HEK293 (cell line): ENCODE results near the gene KCNAB2.

Source experiments
- CTCF ChIA-PET: fragments of 350-600 bp; formaldehyde crosslinking; extraction: SDS; loops from one replicate; lab custom pipeline; 2021; ENCODE audit warnings: antibody characterized with exemption; lab: Yijun Ruan, JAX
- POLR2A ChIA-PET: fragments of 300-600 bp; formaldehyde crosslinking; extraction: SDS; loops from one replicate; lab custom pipeline; 2020; ENCODE audit warnings: antibody characterized with exemption, inconsistent platforms; lab: Yijun Ruan, JAX
- H3K27ac ChIP-seq: fragments of 200-500 bp; sonication (Bioruptor generic); 2 replicates; pipeline ENCODE4 v1.5.1; 2014; ENCODE audit warnings: low read depth, low read length, control low read depth, inconsistent platforms; ENCODE audit errors: extremely low read depth
- H3K36me3 ChIP-seq, 2 experiments: fragments of 200-500 bp in 1 of 2; sonication (Bioruptor generic) in 1 of 2; 1 replicate in 1 of 2; 2 replicates in 1 of 2; pipeline ENCODE4 v1.5.1; 2014 to 2017; ENCODE audit warnings: inconsistent platforms in 2 of 2, low read length in 2 of 2; ENCODE audit not compliant: control insufficient read depth in 2 of 2, insufficient read depth in 1 of 2
- H3K4me1 ChIP-seq: fragments of 200-500 bp; sonication (Bioruptor generic); 2 replicates; pipeline ENCODE4 v1.5.1; 2014; ENCODE audit warnings: mild to moderate bottlenecking, low read length, inconsistent platforms; ENCODE audit not compliant: control insufficient read depth, insufficient read depth
- H3K4me3 ChIP-seq: 2 replicates; pipeline ENCODE4 v1.5.1; 2011; ENCODE audit warnings: low read depth, mild to moderate bottlenecking, control low read depth, low read length, moderate library complexity
- H3K9me3 ChIP-seq: fragments of 200-500 bp; sonication (Bioruptor generic); 2 replicates; pipeline ENCODE4 v1.5.1; 2014; ENCODE audit warnings: low read depth, low read length, inconsistent platforms; ENCODE audit not compliant: control insufficient read depth, insufficient read depth
- GLI2 ChIP-seq: fragments of 450-650 bp; formaldehyde crosslinking; IDR thresholded peaks from 2 replicates; pipeline ENCODE4; 2017; ENCODE audit warnings: missing biosample characterization, missing genetic modification characterization, low read depth, borderline replicate concordance
- GLI4 ChIP-seq: fragments of 450-650 bp; formaldehyde crosslinking; IDR thresholded peaks from 2 replicates; pipeline ENCODE4 v1.5.1; 2016; ENCODE audit warnings: missing biosample characterization, missing genetic modification characterization
- GLIS1 ChIP-seq: fragments of 450-650 bp; formaldehyde crosslinking; IDR thresholded peaks from 2 replicates; pipeline ENCODE4 v1.5.1; 2016; ENCODE audit warnings: missing biosample characterization, missing genetic modification characterization
- KLF8 ChIP-seq: fragments of 450-650 bp; formaldehyde crosslinking; IDR thresholded peaks from 2 replicates; pipeline ENCODE4 v1.5.1; 2016; ENCODE audit warnings: missing biosample characterization, missing genetic modification characterization
- OSR2 ChIP-seq: fragments of 450-650 bp; formaldehyde crosslinking; IDR thresholded peaks from 2 replicates; pipeline ENCODE4 v1.5.1; 2016; ENCODE audit warnings: missing biosample characterization, missing genetic modification characterization
- SALL2 ChIP-seq: fragments of 450-650 bp; formaldehyde crosslinking; IDR thresholded peaks from 2 replicates; pipeline ENCODE4 v1.5.0; 2017; ENCODE audit warnings: missing biosample characterization, mild to moderate bottlenecking, missing genetic modification characterization, borderline replicate concordance
- SCRT2 ChIP-seq: fragments of 450-650 bp; formaldehyde crosslinking; IDR thresholded peaks from 2 replicates; pipeline ENCODE4 v1.5.1; 2016; ENCODE audit warnings: missing biosample characterization, missing genetic modification characterization
- TRIM28 ChIP-seq: IDR thresholded peaks from 2 replicates; pipeline ENCODE4 v1.6.1; 2011; ENCODE audit warnings: low read length, control low read depth, borderline replicate concordance
- WT1 ChIP-seq: fragments of 450-650 bp; formaldehyde crosslinking; IDR thresholded peaks from 2 replicates; pipeline ENCODE4 v1.5.1; 2016; ENCODE audit warnings: missing biosample characterization, missing genetic modification characterization
- ZBTB21 ChIP-seq: fragments of 450-650 bp; formaldehyde crosslinking; IDR thresholded peaks from 2 replicates; pipeline ENCODE4 v1.5.1; 2017; ENCODE audit warnings: missing biosample characterization, missing genetic modification characterization
- ZFHX2 ChIP-seq: fragments of 450-650 bp; formaldehyde crosslinking; conservative IDR thresholded peaks from 2 replicates; pipeline ENCODE4 v1.5.1; 2016; ENCODE audit warnings: missing biosample characterization, missing genetic modification characterization
- ZFP41 ChIP-seq: fragments of 450-650 bp; formaldehyde crosslinking; IDR thresholded peaks from 2 replicates; pipeline ENCODE4 v1.5.1; 2016; ENCODE audit warnings: missing biosample characterization, missing genetic modification characterization, borderline replicate concordance
- ZFP69B ChIP-seq: fragments of 450-650 bp; formaldehyde crosslinking; IDR thresholded peaks from 2 replicates; pipeline ENCODE4 v1.5.1; 2016; ENCODE audit warnings: missing biosample characterization, missing genetic modification characterization
- ZNF114 ChIP-seq: fragments of 450-650 bp; formaldehyde crosslinking; IDR thresholded peaks from 2 replicates; pipeline ENCODE4 v1.5.0; 2017; ENCODE audit warnings: missing biosample characterization, missing genetic modification characterization
- ZNF266 ChIP-seq: fragments of 450-650 bp; formaldehyde crosslinking; IDR thresholded peaks from 2 replicates; pipeline ENCODE4 v1.5.1; 2016; ENCODE audit warnings: missing biosample characterization, missing genetic modification characterization, low read depth
- ZNF280C ChIP-seq: fragments of 450-650 bp; formaldehyde crosslinking; IDR thresholded peaks from 2 replicates; pipeline ENCODE4 v1.5.1; 2016; ENCODE audit warnings: missing biosample characterization, missing genetic modification characterization
- ZNF37A ChIP-seq: fragments of 450-650 bp; IDR thresholded peaks from 2 replicates; pipeline ENCODE4 v1.5.1; 2018; ENCODE audit warnings: missing biosample characterization, missing genetic modification characterization
- ZNF449 ChIP-seq: fragments of 450-650 bp; formaldehyde crosslinking; IDR thresholded peaks from 2 replicates; pipeline ENCODE4 v1.5.1; 2017; ENCODE audit warnings: missing biosample characterization, mild to moderate bottlenecking, missing genetic modification characterization, moderate library complexity
- ZNF513 ChIP-seq: fragments of 450-650 bp; IDR thresholded peaks from 2 replicates; pipeline ENCODE4 v1.5.1; 2018; ENCODE audit warnings: missing biosample characterization, missing genetic modification characterization
- ZNF530 ChIP-seq: fragments of 450-650 bp; formaldehyde crosslinking; IDR thresholded peaks from 2 replicates; pipeline ENCODE4 v1.5.1; 2016; ENCODE audit warnings: low read depth, missing biosample characterization, missing genetic modification characterization
- ZNF558 ChIP-seq: fragments of 450-650 bp; formaldehyde crosslinking; IDR thresholded peaks from 2 replicates; pipeline ENCODE4 v1.5.1; 2016; ENCODE audit warnings: missing biosample characterization, missing genetic modification characterization
- ZNF561 ChIP-seq: fragments of 450-650 bp; IDR thresholded peaks from 2 replicates; pipeline ENCODE4 v1.5.1; 2018; ENCODE audit warnings: missing biosample characterization, missing genetic modification characterization, borderline replicate concordance
- ZNF660 ChIP-seq: fragments of 450-650 bp; IDR thresholded peaks from 2 replicates; pipeline ENCODE4 v1.5.1; 2018; ENCODE audit warnings: missing biosample characterization, mild to moderate bottlenecking, missing genetic modification characterization
- ZNF776 ChIP-seq: fragments of 450-650 bp; formaldehyde crosslinking; IDR thresholded peaks from 2 replicates; pipeline ENCODE4 v1.5.0; 2017; ENCODE audit warnings: missing biosample characterization, missing genetic modification characterization, borderline replicate concordance
- ZSCAN16 ChIP-seq: fragments of 450-650 bp; formaldehyde crosslinking; IDR thresholded peaks from 2 replicates; pipeline ENCODE4 v1.5.1; 2016; ENCODE audit warnings: missing biosample characterization, missing genetic modification characterization

KCNAB2 gene

GRCh38 chr1:6123816-6124215 is 78.1 kb downstream of the KCNAB2 start:
- no peak overlapping the region for H3K4me3 ChIP-seq
- H3K9me3 ChIP-seq: no peaks in the 10 kb centered on the region
- H3K27ac ChIP-seq: no peak overlapping the region
- no peaks in the 10 kb centered on the region for H3K36me3 ChIP-seq
- no peak for TF ChIP-seq ZNF37A (tag by site-specific recombination)
- TF ChIP-seq ZNF513 (tag by site-specific recombination): no peak
- no peak for TF ChIP-seq ZNF114 (tag by site-specific recombination)
- CTCF ChIA-PET: no interaction called here
- POLR2A ChIA-PET: no interaction called here
- H3K4me1 ChIP-seq: no peaks in the 10 kb centered on the region

- POLR2A ChIA-PET: no interaction called here
- CTCF ChIA-PET: no interaction called here
- TF ChIP-seq ZNF530 (tag by site-specific recombination): no peak
- no peak for TF ChIP-seq SALL2
- TF ChIP-seq GLI2 (tag by site-specific recombination): no peak
- no peak for TF ChIP-seq OSR2 (tag by site-specific recombination)
- no peak for TF ChIP-seq GLI4 (tag by site-specific recombination)
- TF ChIP-seq SCRT2 (tag by site-specific recombination): no peak
- TF ChIP-seq ZNF660 (tag by site-specific recombination): no peak
- no peak for TF ChIP-seq ZNF266 (tag by site-specific recombination)
- Histone ChIP-seq H3K9me3 (no peaks in the 10 kb centered on the region), H3K4me3 (no peak overlapping the region), H3K4me1 (no peaks in the 10 kb centered on the region), H3K36me3 (no peaks in the 10 kb centered on the region), H3K27ac (no peak overlapping the region)
Measured at GRCh38 chr1:6124341-6124740, 78.7 kb downstream of the KCNAB2 start.

- H3K9me3 ChIP-seq: no peaks in the 10 kb centered on the region
- H3K4me3 ChIP-seq: no peak overlapping the region
- H3K36me3 ChIP-seq: no peaks in the 10 kb centered on the region
- ChIA-PET CTCF (no interaction called here), POLR2A (no interaction called here)
- no peaks in the 10 kb centered on the region for H3K4me1 ChIP-seq
- TF ChIP-seq ZFHX2 (tag by site-specific recombination): peak; percentile 25; the same call in 1 of the 2 replicates
- no peak for TF ChIP-seq ZNF449 (tag by site-specific recombination)
- H3K27ac ChIP-seq: no peak overlapping the region
Measured at GRCh38 chr1:6124746-6125365, 79.2 kb downstream of the KCNAB2 start.

- POLR2A ChIA-PET: no interaction called here
- Histone ChIP-seq H3K36me3 (no peaks in the 10 kb centered on the region), H3K9me3 (no peaks in the 10 kb centered on the region), H3K4me3 (no peak overlapping the region), H3K27ac (no peak overlapping the region), H3K4me1 (no peaks in the 10 kb centered on the region)
- CTCF ChIA-PET: interaction anchor here (0.6 kb wide), 1 partner anchor 19 kb away, joined by 4 read pairs; no protein-coding TSS in a partner anchor
- TF ChIP-seq WT1 (tag by site-specific recombination) (no peak), ZSCAN16 (no peak), GLIS1 (no peak), ZFP41 (tag by site-specific recombination) (no peak), ZFP69B (no peak), KLF8 (tag by site-specific recombination) (no peak), SALL2 (no peak), ZBTB21 (tag by site-specific recombination) (no peak), ZNF776 (tag by site-specific recombination) (no peak), TRIM28 (no peak), ZNF280C (no peak), ZNF561 (no peak), ZNF558 (tag by site-specific recombination) (no peak)
Measured at GRCh38 chr1:6125366-6125765, 79.7 kb downstream of the KCNAB2 start.
